HAP-1 (cell line): ENCODE measurements around the gene TSPOAP1.

Experiments used
- DNase-seq, 2 experiments: peaks; one replicate each; pipeline ENCODE4 v3.0.0-alpha.2; 2016 to 2020; ENCODE audit warnings: low spot score in 2 of 2
- H3K27me3 ChIP-seq: fragments of 250-450 bp; sonication (Bioruptor Pico); 2 replicates; pipeline ENCODE4 v1.5.1; 2020; ENCODE audit warnings: low read depth, mild to moderate bottlenecking, moderate library complexity
- H3K36me3 ChIP-seq: fragments of 250-450 bp; sonication (Bioruptor Pico); replicated peaks from 2 replicates; pipeline ENCODE4 v1.5.1; 2020; ENCODE audit warnings: mild to moderate bottlenecking
- H3K4me1 ChIP-seq: fragments of 250-450 bp; sonication (Bioruptor Pico); 2 replicates; pipeline ENCODE4 v1.5.1; 2020; ENCODE audit warnings: mild to moderate bottlenecking
- H3K4me3 ChIP-seq: fragments of 250-450 bp; sonication (Bioruptor Pico); 2 replicates; pipeline ENCODE4 v1.5.1; 2020; ENCODE audit warnings: mild to moderate bottlenecking, moderate library complexity
- H3K9me3 ChIP-seq: fragments of 250-450 bp; sonication (Bioruptor Pico); 2 replicates; pipeline ENCODE4 v1.5.1; 2020; ENCODE audit warnings: mild to moderate bottlenecking, moderate library complexity
- in situ Hi-C: fragments of 300-500 bp; cut with MboI; formaldehyde crosslinking; loops from 3 replicates; pipeline ENCODE4 v1.14.3; 2020; ENCODE audit warnings: low sequenced_read_pairs, inconsistent platforms, mixed read lengths

Gene TSPOAP1

GRCh38 chr17:58308173-58308984 is 20.2 kb downstream of the TSPOAP1 start:
- no peaks in the 10 kb centered on the region for H3K4me1 ChIP-seq
- peak in 1 of 2 experiments; percentile 28 for DNase-seq
- no peaks in the 10 kb centered on the region for H3K27me3 ChIP-seq
- no peak overlapping the region for H3K4me3 ChIP-seq
- no peaks in the 10 kb centered on the region for H3K9me3 ChIP-seq
- no peaks in the 10 kb centered on the region for H3K36me3 ChIP-seq
- in situ Hi-C loops: no loop called here

GRCh38 chr17:58307468-58308172 is 21.0 kb downstream of the TSPOAP1 start:
- Histone ChIP-seq H3K27me3 (no peaks in the 10 kb centered on the region), H3K4me1 (no peaks in the 10 kb centered on the region), H3K36me3 (no peaks in the 10 kb centered on the region), H3K9me3 (no peaks in the 10 kb centered on the region), H3K4me3 (no peak overlapping the region)
- in situ Hi-C loops: no loop called here
- no peak for DNase-seq

- Histone ChIP-seq H3K4me1 (no peaks in the 10 kb centered on the region), H3K36me3 (no peaks in the 10 kb centered on the region), H3K9me3 (no peaks in the 10 kb centered on the region), H3K4me3 (no peak overlapping the region), H3K27me3 (no peaks in the 10 kb centered on the region)
- in situ Hi-C loops: no loop called here
- no peak for DNase-seq
Measured at GRCh38 chr17:58306131-58306951, 22.3 kb downstream of the TSPOAP1 start.

- DNase-seq: no peak
- in situ Hi-C loops: no loop called here
- H3K36me3 ChIP-seq: no peaks in the 10 kb centered on the region
- H3K4me1 ChIP-seq: no peaks in the 10 kb centered on the region
- no peak overlapping the region for H3K4me3 ChIP-seq
- H3K9me3 ChIP-seq: no peaks in the 10 kb centered on the region
- no peaks in the 10 kb centered on the region; the same call in 1 of the 2 replicates for H3K27me3 ChIP-seq
Measured at GRCh38 chr17:58305626-58306025, 23.0 kb downstream of the TSPOAP1 start.

GRCh38 chr17:58304750-58305486 is 23.7 kb downstream of the TSPOAP1 start:
- H3K36me3 ChIP-seq: no peaks in the 10 kb centered on the region
- peaks cover 2% of the 10 kb centered on the region; the same call in 1 of the 2 replicates for H3K27me3 ChIP-seq
- in situ Hi-C loops: no loop called here
- no peak for DNase-seq
- H3K4me3 ChIP-seq: no peak overlapping the region
- H3K9me3 ChIP-seq: no peaks in the 10 kb centered on the region
- no peaks in the 10 kb centered on the region for H3K4me1 ChIP-seq

GRCh38 chr17:58303971-58304749 is 24.4 kb downstream of the TSPOAP1 start:
- in situ Hi-C loops: no loop called here
- H3K27me3 ChIP-seq: peaks cover 2% of the 10 kb centered on the region; the same call in 1 of the 2 replicates

GRCh38 chr17:58302919-58303585 is 25.5 kb downstream of the TSPOAP1 start:
- no peak for DNase-seq
- no peaks in the 10 kb centered on the region for H3K9me3 ChIP-seq
- in situ Hi-C loops: no loop called here

More at GRCh38 chr17:58303971-58304749, 24.4 kb downstream of the TSPOAP1 start:
- H3K36me3 ChIP-seq: no peaks in the 10 kb centered on the region
- no peak overlapping the region for H3K4me3 ChIP-seq
- H3K4me1 ChIP-seq: no peaks in the 10 kb centered on the region
- no peaks in the 10 kb centered on the region for H3K9me3 ChIP-seq
- peak; percentile 63 to 77 for DNase-seq

GRCh38 chr17:58302171-58302918 is 26.2 kb downstream of the TSPOAP1 start:
- in situ Hi-C loops: no loop called here
- H3K4me1 ChIP-seq: no peaks in the 10 kb centered on the region
- no peaks in the 10 kb centered on the region for H3K9me3 ChIP-seq
- no peak overlapping the region for H3K4me3 ChIP-seq
- no peak for DNase-seq
- peaks cover 2% of the 10 kb centered on the region for H3K27me3 ChIP-seq
- H3K36me3 ChIP-seq: no peaks in the 10 kb centered on the region

More at GRCh38 chr17:58302919-58303585, 25.5 kb downstream of the TSPOAP1 start:
- Histone ChIP-seq H3K36me3 (no peaks in the 10 kb centered on the region), H3K4me1 (no peaks in the 10 kb centered on the region), H3K4me3 (no peak overlapping the region), H3K27me3 (peaks cover 2% of the 10 kb centered on the region)

GRCh38 chr17:58301504-58302150 is 27.0 kb downstream of the TSPOAP1 start:
- H3K36me3 ChIP-seq: no peaks in the 10 kb centered on the region
- no peak overlapping the region for H3K4me3 ChIP-seq
- in situ Hi-C loops: no loop called here
- peaks cover 2% of the 10 kb centered on the region for H3K27me3 ChIP-seq
- no peaks in the 10 kb centered on the region for H3K9me3 ChIP-seq
- no peaks in the 10 kb centered on the region for H3K4me1 ChIP-seq
- no peak for DNase-seq

GRCh38 chr17:58300336-58300735 is 28.3 kb downstream of the TSPOAP1 start:
- Histone ChIP-seq H3K27me3 (peaks cover 2% of the 10 kb centered on the region), H3K4me1 (no peaks in the 10 kb centered on the region), H3K36me3 (no peaks in the 10 kb centered on the region), H3K9me3 (no peaks in the 10 kb centered on the region), H3K4me3 (no peak overlapping the region)
- in situ Hi-C loops: no loop called here
- DNase-seq: no peak

- in situ Hi-C loops: no loop called here
- no peak overlapping the region for H3K4me3 ChIP-seq
- H3K9me3 ChIP-seq: no peaks in the 10 kb centered on the region
Measured at GRCh38 chr17:58294034-58294433, 34.6 kb downstream of the TSPOAP1 start.

More at GRCh38 chr17:58294034-58294433, 34.6 kb downstream of the TSPOAP1 start:
- Histone ChIP-seq H3K36me3 (no peaks in the 10 kb centered on the region), H3K27me3 (peaks cover 18% of the 10 kb centered on the region), H3K4me1 (no peaks in the 10 kb centered on the region)
- no peak for DNase-seq
